K562 (cell line): ENCODE results near the gene CCND3. TPM values are rescaled to one million over a fixed set of nuclear protein-coding genes. Genes with fewer than 3 reads are reported as not detected.

Source experiments
- ARHGAP35 ChIP-seq: fragments of 450-650 bp; IDR thresholded peaks from 2 replicates; pipeline ENCODE4 v1.6.1; 2018; ENCODE audit not compliant: partially characterized antibody
- HDAC3 ChIP-seq: fragments of 450-650 bp; IDR thresholded peaks from 2 replicates; pipeline ENCODE4 v1.6.1; 2018; ENCODE audit warnings: borderline replicate concordance, mild to moderate bottlenecking, moderate library complexity; ENCODE audit not compliant: partially characterized antibody
- KLF1 ChIP-seq: fragments of 450-650 bp; IDR thresholded peaks from 2 replicates; pipeline ENCODE4 v1.6.1; 2016; ENCODE audit warnings: missing genetic modification characterization, missing compliant biosample characterization
- MAFF ChIP-seq: IDR thresholded peaks from 2 replicates; pipeline ENCODE4 v1.6.1; 2012; ENCODE audit warnings: low read length, improper control_type of control experiment
- PURB ChIP-seq: sonication (generic); formaldehyde crosslinking; IDR thresholded peaks from 2 replicates; pipeline ENCODE4 v1.9.0; 2021; ENCODE audit warnings: low read depth, mild to moderate bottlenecking, missing genetic modification reagents
- RNF2 ChIP-seq: sonication (generic); IDR thresholded peaks from 2 replicates; pipeline ENCODE4 v1.6.1; 2016
- SMARCA5 ChIP-seq: fragments of 450-650 bp; IDR thresholded peaks from 2 replicates; pipeline ENCODE4 v1.6.1; 2016
- ZNF232 ChIP-seq: sonication (generic); formaldehyde crosslinking; IDR thresholded peaks from 2 replicates; pipeline ENCODE4 v1.8.0; 2022; ENCODE audit warnings: mild to moderate bottlenecking, missing genetic modification reagents
- ZNF263 ChIP-seq: sonication (generic); formaldehyde crosslinking; IDR thresholded peaks from 2 replicates; pipeline ENCODE4 v1.8.0; 2022; ENCODE audit warnings: mild to moderate bottlenecking, missing genetic modification reagents, borderline replicate concordance
- ZNF518B ChIP-seq: fragments of 250-450 bp; sonication (Bioruptor Pico); IDR thresholded peaks from 2 replicates; pipeline ENCODE4 v1.5.0; 2021; ENCODE audit warnings: mild to moderate bottlenecking, moderate library complexity
- polyA plus RNA-seq, 8 experiments: library from polyadenylated mRNA; depleted of rRNA in 4 of 8; stranded (reverse) in 5 of 8; unstranded in 3 of 8; fragments of >200 nt; fragmentation: Nextera tagmentation in 2 of 8; fragmentation: Illumina TruSeq in 1 of 8; extraction: Ambion mirVana in 2 of 8; extraction: Trizol in 1 of 8; gene quantifications; 2 replicates each; pipeline versions ENCODE4 v1.2.1 to v1.2.3, GENCODE V29; 2011 to 2014; ENCODE audit warnings: inconsistent platforms in 1 of 8, missing spikeins in 1 of 8
- total RNA-seq, 7 experiments: library from RNA; depleted of rRNA in 6 of 7; stranded (reverse); fragments of >200 nt in 6 of 7; fragmentation: Illumina TruSeq in 2 of 7; extraction: Trizol in 2 of 7; gene quantifications; 2 replicates each; pipeline versions ENCODE4 v1.2.1 to v1.2.3, GENCODE V29; 2011 to 2021; ENCODE audit warnings: low replicate concordance in 1 of 7
- TF ChIP-seq, protein P1 (sequence below), 2 experiments: fragments of 450-650 bp in 1 of 2; sonication (generic) in 1 of 2; formaldehyde crosslinking in 1 of 2; IDR thresholded peaks in 1 of 2; conservative IDR thresholded peaks in 1 of 2; 2 replicates each; pipeline versions ENCODE4 v1.6.1 to v1.8.1; 2016 to 2023; ENCODE audit warnings: mild to moderate bottlenecking in 2 of 2, moderate library complexity in 2 of 2, inconsistent platforms in 1 of 2, missing genetic modification reagents in 1 of 2
- TF ChIP-seq, protein P2 (sequence below): IDR thresholded peaks from 3 replicates; pipeline ENCODE4 v1.6.1; 2011; ENCODE audit warnings: borderline replicate concordance, mild to moderate bottlenecking, moderate library complexity; ENCODE audit not compliant: insufficient read length; ENCODE audit errors: extremely low read depth
- TF ChIP-seq, protein P3 (sequence below): fragments of 250-450 bp; sonication (Bioruptor Pico); IDR thresholded peaks from 2 replicates; pipeline ENCODE4 v1.4.0; 2020

The CCND3 gene
- total and polyA plus RNA-seq, 9 of the 15 experiments (the other 6 are each of a cell fraction or from before 2014, with no cell fraction given): 21.5 to 204 (median 97.4) TPM

DNA sequence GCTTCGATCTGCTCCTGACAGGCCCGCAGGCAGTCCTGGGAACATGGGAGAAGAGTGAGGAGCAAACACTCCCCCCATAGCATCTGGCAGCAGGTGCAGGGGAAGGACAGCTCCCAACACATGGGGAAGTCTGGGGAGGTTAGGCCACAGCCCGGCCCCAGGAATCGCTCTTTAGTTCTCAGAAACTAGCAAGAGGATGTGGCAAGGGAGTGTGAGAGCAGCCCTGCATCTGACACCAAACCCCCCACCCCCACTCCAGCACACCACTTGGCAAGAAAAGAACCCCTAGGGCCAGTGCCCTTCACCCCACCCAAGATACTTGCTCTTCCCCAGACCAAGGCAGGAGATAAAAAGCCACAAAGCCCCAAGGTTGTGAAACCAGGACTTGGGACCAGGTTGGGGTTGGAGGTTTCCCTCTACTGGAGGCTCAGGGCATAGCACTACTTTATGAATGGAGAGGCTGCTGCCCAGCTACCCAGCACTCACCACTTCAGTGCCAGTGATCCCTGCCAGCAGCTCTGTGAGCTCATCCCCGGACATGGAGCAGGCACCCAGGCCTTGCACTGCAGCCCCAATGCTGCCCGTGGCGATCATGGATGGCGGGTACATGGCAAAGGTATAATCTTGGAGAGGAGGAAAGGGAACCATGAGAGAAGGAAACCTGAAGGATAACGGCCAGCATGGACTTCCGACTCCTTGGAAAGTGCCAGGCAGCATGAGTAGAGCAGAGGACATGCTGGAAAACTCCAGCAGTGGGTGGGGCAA lies 5.4 kb downstream of the CCND3 start (continued):
- TF ChIP-seq, protein P1, sequence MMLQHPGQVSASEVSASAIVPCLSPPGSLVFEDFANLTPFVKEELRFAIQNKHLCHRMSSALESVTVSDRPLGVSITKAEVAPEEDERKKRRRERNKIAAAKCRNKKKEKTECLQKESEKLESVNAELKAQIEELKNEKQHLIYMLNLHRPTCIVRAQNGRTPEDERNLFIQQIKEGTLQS (IDR thresholded peaks at IDR 0.05): no peak; the same call in 1 of the 2 replicates
- TF ChIP-seq, protein P1 (CRISPR knock-in tag; conservative IDR thresholded peaks at IDR 0.05): no peak
- TF ChIP-seq PURB (CRISPR knock-in tag) (no peak), SMARCA5 (no peak), ZNF263 (CRISPR knock-in tag) (peak; percentile 37; the same call in 1 of the 2 replicates), ZNF518B (CRISPR knock-in tag) (no peak), KLF1 (no peak), MAFF (no peak), RNF2 (peak; percentile 94; the same call in 1 of the 2 replicates), ARHGAP35 (no peak), HDAC3 (peak; percentile 73), ZNF232 (no peak)
- TF ChIP-seq, protein P2, sequence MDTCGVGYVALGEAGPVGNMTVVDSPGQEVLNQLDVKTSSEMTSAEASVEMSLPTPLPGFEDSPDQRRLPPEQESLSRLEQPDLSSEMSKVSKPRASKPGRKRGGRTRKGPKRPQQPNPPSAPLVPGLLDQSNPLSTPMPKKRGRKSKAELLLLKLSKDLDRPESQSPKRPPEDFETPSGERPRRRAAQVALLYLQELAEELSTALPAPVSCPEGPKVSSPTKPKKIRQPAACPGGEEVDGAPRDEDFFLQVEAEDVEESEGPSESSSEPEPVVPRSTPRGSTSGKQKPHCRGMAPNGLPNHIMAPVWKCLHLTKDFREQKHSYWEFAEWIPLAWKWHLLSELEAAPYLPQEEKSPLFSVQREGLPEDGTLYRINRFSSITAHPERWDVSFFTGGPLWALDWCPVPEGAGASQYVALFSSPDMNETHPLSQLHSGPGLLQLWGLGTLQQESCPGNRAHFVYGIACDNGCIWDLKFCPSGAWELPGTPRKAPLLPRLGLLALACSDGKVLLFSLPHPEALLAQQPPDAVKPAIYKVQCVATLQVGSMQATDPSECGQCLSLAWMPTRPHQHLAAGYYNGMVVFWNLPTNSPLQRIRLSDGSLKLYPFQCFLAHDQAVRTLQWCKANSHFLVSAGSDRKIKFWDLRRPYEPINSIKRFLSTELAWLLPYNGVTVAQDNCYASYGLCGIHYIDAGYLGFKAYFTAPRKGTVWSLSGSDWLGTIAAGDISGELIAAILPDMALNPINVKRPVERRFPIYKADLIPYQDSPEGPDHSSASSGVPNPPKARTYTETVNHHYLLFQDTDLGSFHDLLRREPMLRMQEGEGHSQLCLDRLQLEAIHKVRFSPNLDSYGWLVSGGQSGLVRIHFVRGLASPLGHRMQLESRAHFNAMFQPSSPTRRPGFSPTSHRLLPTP: no peak
- TF ChIP-seq, protein P3, sequence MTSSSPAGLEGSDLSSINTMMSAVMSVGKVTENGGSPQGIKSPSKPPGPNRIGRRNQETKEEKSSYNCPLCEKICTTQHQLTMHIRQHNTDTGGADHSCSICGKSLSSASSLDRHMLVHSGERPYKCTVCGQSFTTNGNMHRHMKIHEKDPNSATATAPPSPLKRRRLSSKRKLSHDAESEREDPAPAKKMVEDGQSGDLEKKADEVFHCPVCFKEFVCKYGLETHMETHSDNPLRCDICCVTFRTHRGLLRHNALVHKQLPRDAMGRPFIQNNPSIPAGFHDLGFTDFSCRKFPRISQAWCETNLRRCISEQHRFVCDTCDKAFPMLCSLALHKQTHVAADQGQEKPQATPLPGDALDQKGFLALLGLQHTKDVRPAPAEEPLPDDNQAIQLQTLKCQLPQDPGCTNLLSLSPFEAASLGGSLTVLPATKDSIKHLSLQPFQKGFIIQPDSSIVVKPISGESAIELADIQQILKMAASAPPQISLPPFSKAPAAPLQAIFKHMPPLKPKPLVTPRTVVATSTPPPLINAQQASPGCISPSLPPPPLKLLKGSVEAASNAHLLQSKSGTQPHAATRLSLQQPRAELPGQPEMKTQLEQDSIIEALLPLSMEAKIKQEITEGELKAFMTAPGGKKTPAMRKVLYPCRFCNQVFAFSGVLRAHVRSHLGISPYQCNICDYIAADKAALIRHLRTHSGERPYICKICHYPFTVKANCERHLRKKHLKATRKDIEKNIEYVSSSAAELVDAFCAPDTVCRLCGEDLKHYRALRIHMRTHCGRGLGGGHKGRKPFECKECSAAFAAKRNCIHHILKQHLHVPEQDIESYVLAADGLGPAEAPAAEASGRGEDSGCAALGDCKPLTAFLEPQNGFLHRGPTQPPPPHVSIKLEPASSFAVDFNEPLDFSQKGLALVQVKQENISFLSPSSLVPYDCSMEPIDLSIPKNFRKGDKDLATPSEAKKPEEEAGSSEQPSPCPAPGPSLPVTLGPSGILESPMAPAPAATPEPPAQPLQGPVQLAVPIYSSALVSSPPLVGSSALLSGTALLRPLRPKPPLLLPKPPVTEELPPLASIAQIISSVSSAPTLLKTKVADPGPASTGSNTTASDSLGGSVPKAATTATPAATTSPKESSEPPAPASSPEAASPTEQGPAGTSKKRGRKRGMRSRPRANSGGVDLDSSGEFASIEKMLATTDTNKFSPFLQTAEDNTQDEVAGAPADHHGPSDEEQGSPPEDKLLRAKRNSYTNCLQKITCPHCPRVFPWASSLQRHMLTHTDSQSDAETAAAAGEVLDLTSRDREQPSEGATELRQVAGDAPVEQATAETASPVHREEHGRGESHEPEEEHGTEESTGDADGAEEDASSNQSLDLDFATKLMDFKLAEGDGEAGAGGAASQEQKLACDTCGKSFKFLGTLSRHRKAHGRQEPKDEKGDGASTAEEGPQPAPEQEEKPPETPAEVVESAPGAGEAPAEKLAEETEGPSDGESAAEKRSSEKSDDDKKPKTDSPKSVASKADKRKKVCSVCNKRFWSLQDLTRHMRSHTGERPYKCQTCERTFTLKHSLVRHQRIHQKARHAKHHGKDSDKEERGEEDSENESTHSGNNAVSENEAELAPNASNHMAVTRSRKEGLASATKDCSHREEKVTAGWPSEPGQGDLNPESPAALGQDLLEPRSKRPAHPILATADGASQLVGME (CRISPR knock-in tag): peak; percentile 53; the same call in 1 of the 2 replicates
